PFSK-1 (cell line): Measurements from ENCODE around the gene CFAP74.

ENCODE experiments used
- FOXP2 ChIP-seq: optimal IDR thresholded peaks from 2 replicates; pipeline ENCODE3; 2011; ENCODE audit warnings: borderline replicate concordance, control low read depth, inconsistent platforms; ENCODE audit not compliant: insufficient read depth; ENCODE audit errors: extremely low read length, extremely low read depth
- POLR2AphosphoS5 ChIP-seq: IDR thresholded peaks from 2 replicates; pipeline ENCODE4 v1.6.1; 2012; ENCODE audit warnings: low read depth, mild to moderate bottlenecking, control low read depth, low read length, moderate library complexity
- SIN3A ChIP-seq: IDR thresholded peaks from 2 replicates; pipeline ENCODE4 v1.6.1; 2012; ENCODE audit warnings: mild to moderate bottlenecking, low read length, moderate library complexity, borderline replicate concordance; ENCODE audit not compliant: insufficient read depth
- TAF1 ChIP-seq: IDR thresholded peaks from 2 replicates; pipeline ENCODE4 v1.6.1; 2012; ENCODE audit warnings: low read length, control low read depth, borderline replicate concordance; ENCODE audit not compliant: insufficient read depth
- TF ChIP-seq, protein P1 (sequence below), 2 experiments: IDR thresholded peaks; 2 replicates each; pipeline versions ENCODE4 v1.6.1 to v1.8.0; 2011 to 2012; ENCODE audit warnings: low read depth in 2 of 2, low read length in 2 of 2, control low read depth in 1 of 2, inconsistent platforms in 1 of 2, mild to moderate bottlenecking in 1 of 2, moderate library complexity in 1 of 2; ENCODE audit not compliant: insufficient read depth in 1 of 2

Gene CFAP74

DNA sequence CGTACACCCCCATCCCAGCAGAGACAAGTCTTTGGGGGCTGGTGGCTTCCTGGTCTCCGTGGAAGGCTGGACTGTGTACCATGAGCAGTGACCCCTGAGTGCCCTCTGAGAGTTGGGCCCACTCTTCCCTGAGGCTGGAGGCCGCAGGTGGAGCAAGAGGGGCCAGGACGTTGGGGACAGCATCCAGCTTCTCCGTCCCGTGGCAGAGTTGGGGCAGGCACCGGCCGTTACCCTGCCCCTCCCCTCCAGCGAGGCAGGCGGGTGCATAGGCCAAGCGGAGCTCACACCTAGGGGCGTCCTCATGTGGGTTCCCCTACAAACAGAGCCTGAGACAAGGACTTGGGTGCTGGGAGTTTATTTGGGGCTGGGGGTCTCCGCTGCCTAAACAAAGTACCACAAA lies 29.6 kb upstream of the CFAP74 start:
- TF ChIP-seq TAF1 (no peak), POLR2AphosphoS5 (no peak), FOXP2 (no peak), SIN3A (no peak)
- TF ChIP-seq, protein P1, sequence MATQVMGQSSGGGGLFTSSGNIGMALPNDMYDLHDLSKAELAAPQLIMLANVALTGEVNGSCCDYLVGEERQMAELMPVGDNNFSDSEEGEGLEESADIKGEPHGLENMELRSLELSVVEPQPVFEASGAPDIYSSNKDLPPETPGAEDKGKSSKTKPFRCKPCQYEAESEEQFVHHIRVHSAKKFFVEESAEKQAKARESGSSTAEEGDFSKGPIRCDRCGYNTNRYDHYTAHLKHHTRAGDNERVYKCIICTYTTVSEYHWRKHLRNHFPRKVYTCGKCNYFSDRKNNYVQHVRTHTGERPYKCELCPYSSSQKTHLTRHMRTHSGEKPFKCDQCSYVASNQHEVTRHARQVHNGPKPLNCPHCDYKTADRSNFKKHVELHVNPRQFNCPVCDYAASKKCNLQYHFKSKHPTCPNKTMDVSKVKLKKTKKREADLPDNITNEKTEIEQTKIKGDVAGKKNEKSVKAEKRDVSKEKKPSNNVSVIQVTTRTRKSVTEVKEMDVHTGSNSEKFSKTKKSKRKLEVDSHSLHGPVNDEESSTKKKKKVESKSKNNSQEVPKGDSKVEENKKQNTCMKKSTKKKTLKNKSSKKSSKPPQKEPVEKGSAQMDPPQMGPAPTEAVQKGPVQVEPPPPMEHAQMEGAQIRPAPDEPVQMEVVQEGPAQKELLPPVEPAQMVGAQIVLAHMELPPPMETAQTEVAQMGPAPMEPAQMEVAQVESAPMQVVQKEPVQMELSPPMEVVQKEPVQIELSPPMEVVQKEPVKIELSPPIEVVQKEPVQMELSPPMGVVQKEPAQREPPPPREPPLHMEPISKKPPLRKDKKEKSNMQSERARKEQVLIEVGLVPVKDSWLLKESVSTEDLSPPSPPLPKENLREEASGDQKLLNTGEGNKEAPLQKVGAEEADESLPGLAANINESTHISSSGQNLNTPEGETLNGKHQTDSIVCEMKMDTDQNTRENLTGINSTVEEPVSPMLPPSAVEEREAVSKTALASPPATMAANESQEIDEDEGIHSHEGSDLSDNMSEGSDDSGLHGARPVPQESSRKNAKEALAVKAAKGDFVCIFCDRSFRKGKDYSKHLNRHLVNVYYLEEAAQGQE (IDR thresholded peaks at IDR 0.05; ENCODE audit: insufficient read depth in 1 of 2, low read depth in 2 of 2, low read length in 2 of 2) = no peak

DNA sequence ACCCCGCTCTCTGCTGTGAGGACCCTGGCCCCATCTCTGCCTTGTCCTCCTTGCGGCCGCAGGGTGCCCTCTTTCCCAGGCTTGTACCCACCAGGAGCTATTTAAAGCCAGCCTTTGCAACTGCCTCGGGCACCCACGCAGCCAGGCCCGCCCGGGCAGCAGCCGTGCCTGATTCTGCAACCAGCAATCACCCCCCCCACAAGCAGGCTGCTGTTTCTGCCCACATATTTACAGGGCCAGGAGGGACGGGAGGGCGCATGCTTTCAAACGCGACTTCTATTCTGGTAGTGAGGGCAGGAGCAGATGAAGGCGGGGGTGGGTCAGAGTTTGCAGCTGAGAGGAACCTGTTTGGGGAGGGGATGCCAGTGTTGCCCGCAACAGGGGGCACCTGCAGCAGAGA lies 29.2 kb upstream of the CFAP74 start:
- TF ChIP-seq TAF1 = no peak
- TF ChIP-seq SIN3A = no peak
- TF ChIP-seq, protein P1 (IDR thresholded peaks at IDR 0.05; ENCODE audit: insufficient read depth in 1 of 2, low read depth in 2 of 2, low read length in 2 of 2) = no peak
- no peak for TF ChIP-seq POLR2AphosphoS5
- TF ChIP-seq FOXP2 = no peak

DNA sequence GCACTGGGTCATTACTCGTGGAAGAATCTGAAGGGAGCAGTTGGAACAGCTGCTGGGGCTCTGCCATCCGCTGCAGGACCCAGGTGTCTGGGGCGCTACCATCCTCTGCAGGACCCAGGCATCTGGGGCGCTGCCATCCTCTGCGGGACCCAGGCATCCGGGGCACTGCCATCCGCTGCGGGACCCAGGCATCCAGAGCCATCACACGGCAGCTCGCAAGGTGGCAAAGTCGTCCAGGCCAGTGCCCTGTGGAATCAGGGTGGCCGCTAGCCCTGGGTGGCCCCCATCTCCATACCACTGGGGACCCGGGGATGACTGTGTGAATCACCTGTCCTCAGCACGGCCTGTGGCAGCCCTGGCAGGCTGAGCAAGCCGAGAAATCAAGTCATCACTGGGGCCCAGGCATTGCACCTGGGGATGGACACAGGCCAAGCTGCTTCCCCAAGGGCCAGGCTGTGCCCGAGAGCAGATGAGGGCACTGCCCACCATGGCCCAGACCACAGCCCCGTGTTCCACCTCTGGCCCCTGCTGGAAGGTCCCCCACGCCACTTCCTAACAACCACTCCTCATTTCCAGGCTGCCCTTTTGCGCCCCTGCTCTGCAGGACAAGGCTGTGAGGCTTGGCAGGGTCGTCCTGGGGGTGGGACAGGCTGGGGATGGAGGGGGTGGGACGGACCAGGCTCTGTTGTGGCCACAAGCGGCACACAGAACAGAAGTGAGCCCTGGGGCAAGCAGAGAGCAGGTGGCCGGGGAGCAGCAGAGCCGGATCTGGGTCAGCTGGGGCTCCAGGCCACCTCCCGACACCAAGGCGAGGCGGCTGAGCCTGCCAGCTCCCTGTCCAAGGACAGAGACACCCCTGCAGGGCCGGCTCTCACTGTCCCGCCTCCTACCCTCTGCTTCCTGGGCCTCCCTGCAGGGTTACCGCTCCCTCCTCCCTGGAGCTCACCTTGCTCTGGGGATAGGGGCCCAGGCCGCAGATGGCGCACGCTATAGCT lies 28.3 kb upstream of the CFAP74 start:
- TF ChIP-seq, protein P1 (IDR thresholded peaks at IDR 0.05; ENCODE audit: insufficient read depth in 1 of 2, low read depth in 2 of 2, low read length in 2 of 2) = no peak
- TF ChIP-seq POLR2AphosphoS5 (no peak), TAF1 (no peak), SIN3A (no peak), FOXP2 (no peak)

DNA sequence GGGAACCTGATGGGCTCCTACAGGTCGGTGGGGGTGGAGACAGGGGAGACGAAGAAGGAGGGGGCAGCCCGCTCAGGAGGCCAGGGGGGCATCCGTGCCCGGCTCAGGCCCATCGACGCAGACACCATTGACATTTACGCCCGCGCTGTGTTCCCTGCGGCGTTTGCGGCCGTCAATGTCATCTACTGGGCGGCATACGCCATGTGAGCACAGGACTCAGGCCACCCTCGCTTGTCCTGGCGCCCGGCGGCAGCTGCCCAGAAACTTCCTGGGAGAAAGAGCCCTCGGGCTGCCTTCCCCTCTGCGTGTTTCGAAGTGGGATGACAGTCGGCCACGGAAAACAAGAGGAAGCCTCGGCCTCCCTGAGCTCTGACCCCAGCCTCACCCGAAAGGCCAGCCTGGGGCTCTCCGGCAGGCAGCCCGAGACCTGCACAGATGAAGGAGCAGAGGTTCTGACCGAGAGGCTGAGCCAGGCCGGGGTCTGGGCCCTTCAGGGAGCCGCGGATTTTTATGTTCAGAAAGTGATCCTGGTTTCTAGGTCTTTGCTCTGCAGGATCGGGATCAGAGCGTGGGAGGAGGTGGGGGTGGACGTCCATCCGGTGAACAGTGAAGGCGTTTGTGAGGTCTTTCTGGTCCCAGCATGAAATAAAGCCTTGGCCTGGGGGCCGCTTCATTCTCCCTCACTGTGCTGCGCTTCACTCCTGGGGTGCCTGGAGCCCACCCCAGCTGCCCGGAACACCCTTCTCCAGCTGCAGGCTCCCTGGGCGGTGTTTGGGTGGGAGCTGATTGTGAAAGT lies 26.7 kb upstream of the CFAP74 start:
- no peak for TF ChIP-seq TAF1
- no peak for TF ChIP-seq SIN3A
- no peak for TF ChIP-seq POLR2AphosphoS5
- TF ChIP-seq, protein P1 (IDR thresholded peaks at IDR 0.05; ENCODE audit: insufficient read depth in 1 of 2, low read depth in 2 of 2, low read length in 2 of 2) = no peak
- no peak for TF ChIP-seq FOXP2
